Prostate gland (tissue), 2 donors: ENCODE results near the gene IBSP. TPM values are rescaled to one million over a fixed set of nuclear protein-coding genes. Genes with fewer than 3 reads are reported as not detected.

Experiments
- DNase-seq: peaks from one replicate; pipeline ENCODE4 v3.0.0-alpha.2; 2019; ENCODE audit warnings: low spot score
- H3K27ac ChIP-seq, 2 donors: fragments of 200-600 bp; sonication (generic); 2 replicates each; pipeline ENCODE4 v1.5.1; 2017 to 2019
- H3K27me3 ChIP-seq: fragments of 200-600 bp; sonication (generic); replicated peaks from 2 replicates; pipeline ENCODE4 v1.5.1; 2019; ENCODE audit not compliant: insufficient read depth
- H3K36me3 ChIP-seq, 2 donors: fragments of 200-600 bp; sonication (generic); 1 replicate in 1 of 2; 2 replicates in 1 of 2; pipeline versions ENCODE4 v1.5.1 to v1.8.1; 2017 to 2019
- H3K4me1 ChIP-seq: fragments of 200-600 bp; sonication (generic); replicated peaks from 2 replicates; pipeline ENCODE4 v1.5.1; 2019
- H3K4me3 ChIP-seq, 2 donors: fragments of 200-600 bp; sonication (generic); 2 replicates each; pipeline ENCODE4 v1.5.1; 2017 to 2019
- H3K9me3 ChIP-seq: fragments of 200-600 bp; sonication (generic); 2 replicates; pipeline ENCODE4 v1.5.1; 2017
- POLR2A ChIP-seq: fragments of 450-650 bp; IDR thresholded peaks from one replicate; pipeline ENCODE4 v1.6.1; 2016; ENCODE audit warnings: antibody characterized with exemption, mild to moderate bottlenecking
- POLR2AphosphoS5 ChIP-seq: sonication (generic); formaldehyde crosslinking; IDR thresholded peaks from one replicate; pipeline ENCODE4 v1.6.1; 2017; ENCODE audit warnings: antibody characterized with exemption
- WGBS: methylation state at CpG from one replicate; pipeline ENCODE4 v1.1.5; 2018; 5-methylcytosine and 5-hydroxymethylcytosine counted together
- intact Hi-C: fragments of 100-400 bp; cut with DNase I; formaldehyde crosslinking; loops from one replicate; pipeline ENCODE4 v1.14.2; 2022
- total RNA-seq, 2 donors: library from RNA; depleted of rRNA; stranded (reverse); fragments of >200 nt; gene quantifications; one replicate each; pipeline ENCODE4 v1.1.0, GENCODE V29; 2016
- TF ChIP-seq, protein P1 (sequence below), 4 experiments: fragments of 200-600 bp in 2 of 4; fragments of 450-650 bp in 2 of 4; sonication (generic) in 2 of 4; IDR thresholded peaks; 1 replicate in 3 of 4; 2 replicates in 1 of 4; pipeline ENCODE4 v1.5.1; 2016 to 2019; ENCODE audit warnings: antibody characterized with exemption in 4 of 4, mild to moderate bottlenecking in 2 of 4, moderate library complexity in 2 of 4

IBSP gene
- total RNA-seq, 2 donors from 2014 or later: not detected

DNA sequence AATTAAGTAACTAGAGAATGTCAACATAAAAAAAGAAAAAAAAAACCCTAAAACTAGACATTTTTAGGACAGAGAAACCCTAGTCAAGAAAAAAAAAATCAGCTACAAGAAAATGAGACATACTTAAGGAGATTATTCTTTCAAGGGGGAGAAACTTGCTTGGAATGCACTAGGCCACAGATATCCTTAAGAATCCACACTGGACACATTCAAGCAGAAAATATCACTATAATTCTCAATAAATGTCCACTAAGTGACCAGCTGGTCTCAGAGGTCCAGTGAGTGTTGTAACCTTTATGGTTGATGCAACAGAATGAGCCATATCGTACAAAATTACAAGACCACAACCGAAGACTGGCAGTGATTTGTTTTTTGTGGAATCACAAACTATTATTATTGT lies 15.6 kb upstream of the IBSP start:
- no peak overlapping the region for H3K27ac ChIP-seq
- H3K27me3 ChIP-seq: no peaks in the 10 kb centered on the region
- no peaks in the 10 kb centered on the region for H3K4me1 ChIP-seq
- intact Hi-C loops: no loop called here
- no peak for DNase-seq
- no peaks in the 10 kb centered on the region for H3K36me3 ChIP-seq
- WGBS: 96% methylated on average over 2 of the region's 2 CpGs
- no peak overlapping the region for H3K4me3 ChIP-seq
- H3K9me3 ChIP-seq: no peaks in the 10 kb centered on the region
- TF ChIP-seq POLR2AphosphoS5 (no peak), POLR2A (no peak)
- TF ChIP-seq, protein P1, sequence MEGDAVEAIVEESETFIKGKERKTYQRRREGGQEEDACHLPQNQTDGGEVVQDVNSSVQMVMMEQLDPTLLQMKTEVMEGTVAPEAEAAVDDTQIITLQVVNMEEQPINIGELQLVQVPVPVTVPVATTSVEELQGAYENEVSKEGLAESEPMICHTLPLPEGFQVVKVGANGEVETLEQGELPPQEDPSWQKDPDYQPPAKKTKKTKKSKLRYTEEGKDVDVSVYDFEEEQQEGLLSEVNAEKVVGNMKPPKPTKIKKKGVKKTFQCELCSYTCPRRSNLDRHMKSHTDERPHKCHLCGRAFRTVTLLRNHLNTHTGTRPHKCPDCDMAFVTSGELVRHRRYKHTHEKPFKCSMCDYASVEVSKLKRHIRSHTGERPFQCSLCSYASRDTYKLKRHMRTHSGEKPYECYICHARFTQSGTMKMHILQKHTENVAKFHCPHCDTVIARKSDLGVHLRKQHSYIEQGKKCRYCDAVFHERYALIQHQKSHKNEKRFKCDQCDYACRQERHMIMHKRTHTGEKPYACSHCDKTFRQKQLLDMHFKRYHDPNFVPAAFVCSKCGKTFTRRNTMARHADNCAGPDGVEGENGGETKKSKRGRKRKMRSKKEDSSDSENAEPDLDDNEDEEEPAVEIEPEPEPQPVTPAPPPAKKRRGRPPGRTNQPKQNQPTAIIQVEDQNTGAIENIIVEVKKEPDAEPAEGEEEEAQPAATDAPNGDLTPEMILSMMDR (IDR thresholded peaks at IDR 0.05): no peak

DNA sequence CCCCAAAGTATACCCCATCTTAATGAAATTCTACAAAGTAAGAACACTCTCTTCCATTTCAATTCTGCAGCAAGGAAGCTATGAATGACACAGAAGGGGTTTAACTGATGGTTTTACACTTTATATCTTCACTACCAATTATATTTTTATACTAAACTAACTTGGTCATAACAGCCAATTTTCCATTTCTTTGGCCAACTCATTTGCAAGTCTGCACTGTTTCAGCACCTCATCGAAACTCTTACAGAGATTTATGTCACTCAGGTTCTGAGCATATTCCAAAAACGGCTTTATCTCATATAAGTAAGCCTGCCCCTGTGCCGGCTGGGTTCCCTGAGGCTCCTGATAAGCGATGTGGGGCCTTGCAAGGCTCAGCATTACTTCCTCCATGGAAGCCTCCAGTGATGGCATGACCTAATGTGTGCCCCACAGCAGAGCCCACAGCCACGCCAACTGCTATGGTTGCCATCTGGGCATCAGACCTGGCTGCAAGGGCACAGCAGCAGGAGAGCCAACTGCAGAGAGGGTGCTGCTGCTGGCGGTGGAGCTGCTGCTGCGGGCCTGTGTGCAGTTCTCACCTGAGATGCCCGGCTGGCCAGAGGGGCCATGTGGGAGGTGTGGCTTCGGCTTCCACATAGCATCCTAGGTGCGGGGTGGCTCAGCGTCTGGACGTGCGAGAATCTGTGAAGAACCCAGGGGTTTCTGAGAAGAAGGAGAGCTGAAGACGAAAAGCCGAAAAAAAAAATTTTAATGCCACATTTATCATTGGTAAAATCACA lies 13.4 kb upstream of the IBSP start:
- no peaks in the 10 kb centered on the region for H3K36me3 ChIP-seq
- H3K4me1 ChIP-seq: no peaks in the 10 kb centered on the region
- no peaks in the 10 kb centered on the region for H3K9me3 ChIP-seq
- 95% methylated on average over 14 of the region's 15 CpGs for WGBS
- intact Hi-C loops: no loop called here
- H3K27me3 ChIP-seq: no peaks in the 10 kb centered on the region
- no peak for DNase-seq
- no peak overlapping the region for H3K4me3 ChIP-seq
- H3K27ac ChIP-seq: no peak overlapping the region
- no peak for TF ChIP-seq POLR2AphosphoS5
- TF ChIP-seq, protein P1 (IDR thresholded peaks at IDR 0.05): no peak
- no peak for TF ChIP-seq POLR2A

DNA sequence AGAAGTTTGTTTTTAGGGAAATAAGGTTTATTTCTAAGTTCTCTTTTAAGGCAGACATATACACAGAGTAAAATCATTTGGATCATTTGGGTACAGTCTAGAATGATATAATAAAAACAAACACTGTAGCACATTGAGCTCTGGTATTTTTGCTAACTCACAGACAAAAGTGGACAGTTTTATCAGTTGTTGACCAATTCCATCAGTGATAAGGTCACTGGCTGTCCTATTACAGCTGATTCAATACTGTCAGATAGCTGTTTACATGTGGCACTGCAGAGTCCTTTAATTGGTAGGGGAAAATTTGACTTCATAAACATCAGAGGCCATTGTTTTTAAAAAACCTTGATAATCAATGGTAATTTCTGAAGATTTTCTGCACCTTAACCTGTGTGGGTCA lies 3.5 kb downstream of the IBSP start:
- DNase-seq: no peak
- Histone ChIP-seq H3K36me3 (no peaks in the 10 kb centered on the region), H3K27ac (no peak overlapping the region), H3K4me1 (no peaks in the 10 kb centered on the region), H3K4me3 (no peak overlapping the region), H3K27me3 (no peaks in the 10 kb centered on the region), H3K9me3 (no peaks in the 10 kb centered on the region)
- intact Hi-C loops: no loop called here
- TF ChIP-seq POLR2A (no peak), POLR2AphosphoS5 (no peak)
- TF ChIP-seq, protein P1 (IDR thresholded peaks at IDR 0.05): no peak

DNA sequence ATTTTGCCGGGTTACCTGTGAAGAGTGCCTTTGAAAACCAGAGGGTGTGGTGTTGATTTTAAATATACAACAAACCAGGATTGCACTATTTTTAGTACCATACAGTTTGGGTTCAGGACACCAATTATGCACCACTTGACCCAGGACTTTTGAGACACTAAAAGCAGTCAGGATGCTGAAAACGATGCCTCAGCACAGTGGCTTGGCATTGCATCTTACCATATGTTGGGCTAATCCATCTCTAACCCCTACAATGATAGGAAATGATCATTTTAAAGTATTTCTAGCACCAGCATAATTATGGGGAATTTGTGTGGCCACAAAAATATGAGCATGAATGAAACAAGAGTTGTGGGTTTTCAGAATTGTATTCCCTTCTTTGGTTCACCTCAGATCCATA lies 4.1 kb downstream of the IBSP start:
- TF ChIP-seq, protein P1 (IDR thresholded peaks at IDR 0.05): no peak
- TF ChIP-seq POLR2AphosphoS5 (no peak), POLR2A (no peak)
- 89% methylated on average over 2 of the region's 2 CpGs for WGBS
- no peak for DNase-seq
- Histone ChIP-seq H3K4me1 (no peaks in the 10 kb centered on the region), H3K4me3 (no peak overlapping the region), H3K27me3 (no peaks in the 10 kb centered on the region), H3K27ac (no peak overlapping the region), H3K36me3 (no peaks in the 10 kb centered on the region), H3K9me3 (no peaks in the 10 kb centered on the region)
- intact Hi-C loops: no loop called here

DNA sequence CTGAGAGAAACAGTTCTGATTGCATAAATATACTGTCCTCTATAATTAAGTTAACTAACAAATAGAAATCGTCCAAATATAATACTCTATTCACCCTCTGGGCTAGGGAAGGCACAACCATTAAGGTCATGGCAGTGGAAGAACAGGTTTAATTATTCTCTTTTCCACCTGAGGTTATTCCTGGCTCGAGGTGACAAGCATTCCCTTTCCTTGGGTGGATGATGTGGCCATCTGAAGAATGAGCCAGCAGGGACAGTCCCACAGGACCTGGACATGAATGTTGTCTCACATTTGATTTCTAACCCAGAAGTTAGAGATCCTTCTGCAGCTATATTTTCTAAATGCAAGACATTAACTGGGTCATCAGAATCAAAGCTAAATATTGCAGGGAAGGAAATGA lies 5.5 kb downstream of the IBSP start:
- Histone ChIP-seq H3K36me3 (no peaks in the 10 kb centered on the region), H3K9me3 (no peaks in the 10 kb centered on the region), H3K27ac (no peak overlapping the region), H3K27me3 (no peaks in the 10 kb centered on the region), H3K4me3 (no peak overlapping the region), H3K4me1 (no peaks in the 10 kb centered on the region)
- TF ChIP-seq POLR2A (no peak), POLR2AphosphoS5 (no peak)
- TF ChIP-seq, protein P1 (IDR thresholded peaks at IDR 0.05): no peak
- 35% methylated on average over 2 of the region's 2 CpGs for WGBS
- intact Hi-C loops: no loop called here
- DNase-seq: no peak
